MM.1S (cell line): ENCODE results near the gene LCN15.

Experiments used
- DNase-seq: peaks from one replicate; pipeline ENCODE4 v3.0.0-alpha.2; 2015
- H2AFZ ChIP-seq: fragments of 300-600 bp; sonication (generic); 2 replicates; pipeline ENCODE4 v1.6.0; 2016; ENCODE audit warnings: antibody characterized with exemption, low read length
- H3F3A ChIP-seq: fragments of 300-600 bp; sonication (generic); 2 replicates; pipeline ENCODE4 v1.6.1; 2016; ENCODE audit warnings: mild to moderate bottlenecking, antibody characterized with exemption, low read length, moderate library complexity, mixed read lengths; ENCODE audit not compliant: insufficient read depth
- H3K27ac ChIP-seq: fragments of 300-600 bp; sonication (generic); 2 replicates; pipeline ENCODE4 v1.5.1; 2016; ENCODE audit warnings: mild to moderate bottlenecking, low read length
- H3K27me3 ChIP-seq: fragments of 300-600 bp; sonication (generic); replicated peaks from 2 replicates; pipeline ENCODE4 v1.6.0; 2016; ENCODE audit warnings: low read length; ENCODE audit not compliant: insufficient read depth
- H3K36me3 ChIP-seq: fragments of 300-600 bp; sonication (generic); replicated peaks from 2 replicates; pipeline ENCODE4 v1.6.1; 2016; ENCODE audit warnings: mild to moderate bottlenecking, low read length, mixed read lengths; ENCODE audit not compliant: insufficient read depth
- H3K4me1 ChIP-seq: fragments of 300-600 bp; sonication (generic); 2 replicates; pipeline ENCODE4 v1.6.1; 2016; ENCODE audit warnings: low read length, mixed read lengths
- H3K4me2 ChIP-seq: fragments of 300-600 bp; sonication (generic); 2 replicates; pipeline ENCODE4 v1.6.0; 2016; ENCODE audit warnings: low read depth, low read length
- H3K4me3 ChIP-seq: fragments of 300-600 bp; sonication (generic); 2 replicates; pipeline ENCODE4 v1.5.1; 2016; ENCODE audit warnings: low read length, mixed read lengths
- H3K79me2 ChIP-seq: fragments of 300-600 bp; sonication (generic); 2 replicates; pipeline ENCODE4 v1.6.1; 2016; ENCODE audit warnings: mixed run types, low read length, mixed read lengths
- H3K9ac ChIP-seq: fragments of 300-600 bp; sonication (generic); 2 replicates; pipeline ENCODE4 v1.6.1; 2016; ENCODE audit warnings: low read length, mixed read lengths
- H3K9me2 ChIP-seq: fragments of 300-600 bp; sonication (generic); replicated peaks from 2 replicates; pipeline ENCODE4 v1.6.1; 2016; ENCODE audit warnings: mild to moderate bottlenecking, low read length, mixed read lengths; ENCODE audit not compliant: insufficient read depth
- H3K9me3 ChIP-seq: fragments of 300-600 bp; sonication (generic); replicated peaks from 2 replicates; pipeline ENCODE4 v1.6.1; 2016; ENCODE audit warnings: mild to moderate bottlenecking, low read length, mixed read lengths; ENCODE audit not compliant: insufficient read depth
- H4K20me1 ChIP-seq: fragments of 300-600 bp; sonication (generic); 2 replicates; pipeline ENCODE4 v1.6.1; 2016; ENCODE audit warnings: mild to moderate bottlenecking, low read length, moderate library complexity, mixed read lengths; ENCODE audit not compliant: insufficient read depth
- CTCF ChIP-seq: fragments of 300-600 bp; sonication (generic); IDR thresholded peaks from 2 replicates; pipeline ENCODE4 v1.5.1; 2016; ENCODE audit warnings: antibody characterized with exemption, low read length, mixed read lengths
- EZH2 ChIP-seq: fragments of 300-600 bp; sonication (generic); optimal IDR thresholded peaks from 2 replicates; pipeline ENCODE3; 2017; ENCODE audit warnings: low read depth, mild to moderate bottlenecking, antibody characterized with exemption, low read length, mixed read lengths
- EZH2phosphoT487 ChIP-seq: fragments of 300-600 bp; sonication (generic); IDR thresholded peaks from 2 replicates; pipeline ENCODE4 v1.6.1; 2018; ENCODE audit warnings: antibody characterized with exemption, low read length

LCN15 gene

GRCh38 chr9:136728080-136728547, 36.2 kb downstream of the LCN15 start:
- Histone ChIP-seq H4K20me1 (peaks cover 34% of the 10 kb centered on the region), H3K9me2 (no peaks in the 10 kb centered on the region), H3K4me2 (peak overlapping the region; percentile 99), H3K9ac (peak overlapping the region; percentile 78), H3K4me3 (peak overlapping the region; percentile 80), H3K27me3 (peaks cover 6% of the 10 kb centered on the region), H3K9me3 (no peaks in the 10 kb centered on the region), H2AFZ (peak overlapping the region; percentile 95), H3K79me2 (peaks cover 28% of the 10 kb centered on the region), H3F3A (peaks cover 35% of the 10 kb centered on the region), H3K4me1 (peaks cover 17% of the 10 kb centered on the region), H3K36me3 (peaks cover 12% of the 10 kb centered on the region), H3K27ac (no peak overlapping the region)
- TF ChIP-seq EZH2 (no peak), CTCF (peak; percentile 68), EZH2phosphoT487 (no peak)
- peak; percentile 82 for DNase-seq

GRCh38 chr9:136726631-136727191, 37.6 kb downstream of the LCN15 start:
- peak overlapping the region; percentile 80 for H3K4me3 ChIP-seq
- no peak overlapping the region for H3K27ac ChIP-seq
- H4K20me1 ChIP-seq: peaks cover 35% of the 10 kb centered on the region
- H3K79me2 ChIP-seq: peaks cover 28% of the 10 kb centered on the region
- H3K4me2 ChIP-seq: peak overlapping the region; percentile 89
- peaks cover 38% of the 10 kb centered on the region for H3F3A ChIP-seq
- H3K9me3 ChIP-seq: no peaks in the 10 kb centered on the region
- H3K9me2 ChIP-seq: no peaks in the 10 kb centered on the region
- H3K9ac ChIP-seq: peak overlapping the region; percentile 72; the same call in 1 of the 2 replicates
- peaks cover 12% of the 10 kb centered on the region for H3K36me3 ChIP-seq
- peaks cover 6% of the 10 kb centered on the region; the same call in 1 of the 2 replicates for H3K27me3 ChIP-seq
- peaks cover 17% of the 10 kb centered on the region for H3K4me1 ChIP-seq
- DNase-seq: peak; percentile 42
- TF ChIP-seq EZH2phosphoT487: no peak
- TF ChIP-seq CTCF: peak; percentile 51
- no peak overlapping the region for H2AFZ ChIP-seq

- Histone ChIP-seq H3K4me1 (peaks cover 17% of the 10 kb centered on the region), H3K36me3 (peaks cover 12% of the 10 kb centered on the region), H3K9ac (no peak overlapping the region), H3K79me2 (peaks cover 28% of the 10 kb centered on the region), H3F3A (peaks cover 38% of the 10 kb centered on the region), H3K4me2 (peak overlapping the region; percentile 89; the same call in 1 of the 2 replicates), H3K27me3 (peaks cover 6% of the 10 kb centered on the region; the same call in 1 of the 2 replicates), H4K20me1 (peaks cover 37% of the 10 kb centered on the region), H3K9me2 (no peaks in the 10 kb centered on the region), H2AFZ (no peak overlapping the region), H3K27ac (no peak overlapping the region), H3K9me3 (no peaks in the 10 kb centered on the region), H3K4me3 (0 out of 2 replicates have a peak overlapping the region, but pooled peaks have one; percentile 80)
- no peak for TF ChIP-seq CTCF
- no peak for TF ChIP-seq EZH2
- TF ChIP-seq EZH2phosphoT487: no peak
- no peak for DNase-seq
Observed at GRCh38 chr9:136726118-136726517, 38.2 kb downstream of the LCN15 start.
